ENCODE data around the gene STC2. TPM values are rescaled to one million over a fixed set of nuclear protein-coding genes. Genes with fewer than 3 reads are reported as not detected.

STC2 gene
- total and polyA plus RNA-seq, 7 experiments from 2014 or later = 28.3 TPM; not detected in 6

- H3K27me3 Mint-ChIP-seq = peaks cover 36 to 61% (median 58%) of the 10 kb centered on the region in 5 donors
- ChIA-PET CTCF (no interaction called here), POLR2A (no interaction called here)
- no peaks in the 10 kb centered on the region for H3K36me3 ChIP-seq (ENCODE audit: control insufficient read depth in 2 of 3, insufficient read depth in 3 of 3, low read length in 3 of 3)
- peaks cover 0 to 1% (median 0%) of the 10 kb centered on the region in 7 donors for H3K4me1 Mint-ChIP-seq
- H3K9me3 Mint-ChIP-seq = peaks cover 0 to 15% (median 6%) of the 10 kb centered on the region in 11 donors
- ATAC-seq = no peak
- H3K27me3 ChIP-seq (ENCODE audit: control insufficient read depth in 2 of 2, insufficient read depth in 2 of 2, low read length in 2 of 2) = no peaks in the 10 kb centered on the region
- H3K4me1 ChIP-seq (ENCODE audit: control insufficient read depth in 2 of 2, insufficient read depth in 2 of 2, low read length in 2 of 2) = no peaks in the 10 kb centered on the region
- DNase-seq = no peak
- peaks cover 0 to 6% (median 0%) of the 10 kb centered on the region in 3 experiments for H3K9me3 ChIP-seq (ENCODE audit: control insufficient read depth in 2 of 3, low read length in 3 of 3)
- no peak overlapping the region for H3K27ac Mint-ChIP-seq
- intact Hi-C loops (cut with micrococcal nuclease) = no loop called here
- H3K27ac ChIP-seq (ENCODE audit: low read depth, low read length) = no peak overlapping the region
- H3K4me3 Mint-ChIP-seq = no peak overlapping the region
- peaks cover 0 to 12% (median 0%) of the 10 kb centered on the region in 5 donors for H3K36me3 Mint-ChIP-seq
- H3K4me3 ChIP-seq (ENCODE audit: low read length) = no peak overlapping the region
These were observed 18.5 kb downstream of the STC2 start for GRCh38 chr5:173309731-173310130.

GRCh38 chr5:173308226-173308625 lies 20.0 kb downstream of the STC2 start:
- Histone ChIP-seq H3K27me3 (ENCODE audit: control insufficient read depth in 2 of 2, insufficient read depth in 2 of 2, low read length in 2 of 2) (no peaks in the 10 kb centered on the region), H3K36me3 (ENCODE audit: control insufficient read depth in 2 of 3, insufficient read depth in 3 of 3, low read length in 3 of 3) (no peaks in the 10 kb centered on the region), H3K27ac (ENCODE audit: low read depth, low read length) (no peak overlapping the region), H3K4me1 (ENCODE audit: control insufficient read depth in 2 of 2, insufficient read depth in 2 of 2, low read length in 2 of 2) (no peaks in the 10 kb centered on the region), H3K9me3 (ENCODE audit: control insufficient read depth in 2 of 3, low read length in 3 of 3) (peaks cover 0 to 6% (median 0%) of the 10 kb centered on the region in 3 experiments), H3K4me3 (ENCODE audit: low read length) (no peak overlapping the region)
- ATAC-seq (no peak), DNase-seq (no peak)
- ChIA-PET POLR2A (no interaction called here), CTCF (no interaction called here)
- H3K27ac Mint-ChIP-seq = no peak overlapping the region
- peaks cover 0 to 12% (median 0%) of the 10 kb centered on the region in 5 donors for H3K36me3 Mint-ChIP-seq
- H3K9me3 Mint-ChIP-seq = peaks cover 0 to 15% (median 6%) of the 10 kb centered on the region in 11 donors
- no peak overlapping the region for H3K4me3 Mint-ChIP-seq
- peaks cover 0 to 1% (median 0%) of the 10 kb centered on the region in 7 donors for H3K4me1 Mint-ChIP-seq
- peaks cover 43 to 54% (median 47%) of the 10 kb centered on the region in 5 donors for H3K27me3 Mint-ChIP-seq
- intact Hi-C loops (cut with micrococcal nuclease) = no loop called here

GRCh38 chr5:173307695-173308094 lies 20.5 kb downstream of the STC2 start:
- CTCF ChIA-PET = no interaction called here
- Mint-ChIP-seq H3K36me3 (peaks cover 0 to 12% (median 0%) of the 10 kb centered on the region in 5 donors), H3K4me3 (no peak overlapping the region), H3K9me3 (peaks cover 0 to 15% (median 6%) of the 10 kb centered on the region in 11 donors), H3K4me1 (peaks cover 0 to 1% (median 0%) of the 10 kb centered on the region in 7 donors), H3K27ac (no peak overlapping the region), H3K27me3 (peaks cover 39 to 51% (median 49%) of the 10 kb centered on the region in 5 donors)
- no peaks in the 10 kb centered on the region for H3K36me3 ChIP-seq (ENCODE audit: control insufficient read depth in 2 of 3, insufficient read depth in 3 of 3, low read length in 3 of 3)
- ATAC-seq = no peak
- H3K27me3 ChIP-seq (ENCODE audit: control insufficient read depth in 2 of 2, insufficient read depth in 2 of 2, low read length in 2 of 2) = no peaks in the 10 kb centered on the region
- H3K4me1 ChIP-seq (ENCODE audit: control insufficient read depth in 2 of 2, insufficient read depth in 2 of 2, low read length in 2 of 2) = no peaks in the 10 kb centered on the region
- no peak overlapping the region for H3K27ac ChIP-seq (ENCODE audit: low read depth, low read length)
- no peak for DNase-seq
- POLR2A ChIA-PET = no interaction called here
- H3K4me3 ChIP-seq (ENCODE audit: low read length) = no peak overlapping the region
- peaks cover 0 to 6% (median 0%) of the 10 kb centered on the region in 3 experiments for H3K9me3 ChIP-seq (ENCODE audit: control insufficient read depth in 2 of 3, low read length in 3 of 3)
- intact Hi-C loops (cut with micrococcal nuclease) = no loop called here

GRCh38 chr5:173306695-173307094 lies 21.5 kb downstream of the STC2 start:
- Histone ChIP-seq H3K27me3 (ENCODE audit: control insufficient read depth in 2 of 2, insufficient read depth in 2 of 2, low read length in 2 of 2) (no peaks in the 10 kb centered on the region), H3K4me3 (ENCODE audit: low read length) (no peak overlapping the region), H3K36me3 (ENCODE audit: control insufficient read depth in 2 of 3, insufficient read depth in 3 of 3, low read length in 3 of 3) (no peaks in the 10 kb centered on the region), H3K27ac (ENCODE audit: low read depth, low read length) (no peak overlapping the region), H3K9me3 (ENCODE audit: control insufficient read depth in 2 of 3, low read length in 3 of 3) (peaks cover 0 to 6% (median 0%) of the 10 kb centered on the region in 3 experiments), H3K4me1 (ENCODE audit: control insufficient read depth in 2 of 2, insufficient read depth in 2 of 2, low read length in 2 of 2) (no peaks in the 10 kb centered on the region)
- Mint-ChIP-seq H3K4me3 (no peak overlapping the region), H3K4me1 (peaks cover 0 to 3% (median 0%) of the 10 kb centered on the region in 7 donors), H3K27ac (no peak overlapping the region), H3K27me3 (peaks cover 35 to 58% (median 45%) of the 10 kb centered on the region in 5 donors), H3K36me3 (peaks cover 0 to 12% (median 0%) of the 10 kb centered on the region in 5 donors), H3K9me3 (peaks cover 0 to 15% (median 6%) of the 10 kb centered on the region in 11 donors)
- ATAC-seq = no peak
- intact Hi-C loops (cut with micrococcal nuclease) = no loop called here
- ChIA-PET POLR2A (no interaction called here), CTCF (interaction anchor here (1.5 kb wide), 1 partner anchor 10 kb away, joined by 3 read pairs; no protein-coding TSS in a partner anchor)
- no peak for DNase-seq

GRCh38 chr5:173304591-173304988 lies 23.6 kb downstream of the STC2 start:
- POLR2A ChIA-PET = no interaction called here

GRCh38 chr5:173303878-173304590 lies 24.2 kb downstream of the STC2 start:
- intact Hi-C loops (cut with micrococcal nuclease) = no loop called here
- Histone ChIP-seq H3K4me3 (ENCODE audit: low read length) (no peak overlapping the region), H3K36me3 (ENCODE audit: control insufficient read depth in 2 of 3, insufficient read depth in 3 of 3, low read length in 3 of 3) (no peaks in the 10 kb centered on the region), H3K4me1 (ENCODE audit: control insufficient read depth in 2 of 2, insufficient read depth in 2 of 2, low read length in 2 of 2) (no peaks in the 10 kb centered on the region), H3K9me3 (ENCODE audit: control insufficient read depth in 2 of 3, low read length in 3 of 3) (peaks cover 0 to 6% (median 0%) of the 10 kb centered on the region in 3 experiments), H3K27ac (ENCODE audit: low read depth, low read length) (no peak overlapping the region), H3K27me3 (ENCODE audit: control insufficient read depth in 2 of 2, insufficient read depth in 2 of 2, low read length in 2 of 2) (no peaks in the 10 kb centered on the region)
- DNase-seq (no peak), ATAC-seq (no peak)
- Mint-ChIP-seq H3K27me3 (peaks cover 24 to 62% (median 35%) of the 10 kb centered on the region in 5 donors), H3K9me3 (peaks cover 0 to 15% (median 6%) of the 10 kb centered on the region in 11 donors), H3K4me1 (peaks cover 0 to 2% (median 0%) of the 10 kb centered on the region in 7 donors), H3K4me3 (no peak overlapping the region), H3K27ac (no peak overlapping the region), H3K36me3 (peaks cover 0 to 12% (median 0%) of the 10 kb centered on the region in 5 donors)
- POLR2A ChIA-PET = no interaction called here
- CTCF ChIA-PET = interaction anchor here (1.5 kb wide), 1 partner anchor 20 kb away, joined by 3 read pairs; no protein-coding TSS in a partner anchor

More at GRCh38 chr5:173304591-173304988, 23.6 kb downstream of the STC2 start:
- H3K36me3 Mint-ChIP-seq = peaks cover 0 to 12% (median 0%) of the 10 kb centered on the region in 5 donors
- CTCF ChIA-PET = interaction anchor here (1.5 kb wide), 1 partner anchor 21 kb away, joined by 3 read pairs; no protein-coding TSS in a partner anchor
- no peak for DNase-seq
- H3K4me1 ChIP-seq (ENCODE audit: control insufficient read depth in 2 of 2, insufficient read depth in 2 of 2, low read length in 2 of 2) = no peaks in the 10 kb centered on the region
- no peak overlapping the region for H3K4me3 Mint-ChIP-seq
- H3K27ac ChIP-seq (ENCODE audit: low read depth, low read length) = no peak overlapping the region
- H3K9me3 Mint-ChIP-seq = peaks cover 0 to 15% (median 6%) of the 10 kb centered on the region in 11 donors
- H3K27me3 ChIP-seq (ENCODE audit: control insufficient read depth in 2 of 2, insufficient read depth in 2 of 2, low read length in 2 of 2) = no peaks in the 10 kb centered on the region
- peaks cover 24 to 59% (median 38%) of the 10 kb centered on the region in 5 donors for H3K27me3 Mint-ChIP-seq
- no peak for ATAC-seq
- H3K4me1 Mint-ChIP-seq = peaks cover 0 to 2% (median 0%) of the 10 kb centered on the region in 7 donors
- H3K4me3 ChIP-seq (ENCODE audit: low read length) = no peak overlapping the region
- H3K27ac Mint-ChIP-seq = no peak overlapping the region
- intact Hi-C loops (cut with micrococcal nuclease) = no loop called here
- H3K9me3 ChIP-seq (ENCODE audit: control insufficient read depth in 2 of 3, low read length in 3 of 3) = peaks cover 0 to 6% (median 0%) of the 10 kb centered on the region in 3 experiments
- H3K36me3 ChIP-seq (ENCODE audit: control insufficient read depth in 2 of 3, insufficient read depth in 3 of 3, low read length in 3 of 3) = no peaks in the 10 kb centered on the region

All from naive thymus-derived CD4-positive, alpha-beta T cell (primary cell).